NCI-H2029 (cell line): ENCODE measurements around the gene PTPN6.

Source experiments
- DNase-seq: peaks from one replicate; lab custom pipeline; 2025; lab: John Stamatoyannopoulos, UW

PTPN6 gene

GRCh38 chr12:6956021-6956727, 5.0 kb downstream of the PTPN6 start:
- no peak for DNase-seq

GRCh38 chr12:6957151-6957701, 6.1 kb downstream of the PTPN6 start:
- DNase-seq = no peak

GRCh38 chr12:6957741-6958608, 6.8 kb downstream of the PTPN6 start:
- no peak for DNase-seq

GRCh38 chr12:6958609-6959057, 7.5 kb downstream of the PTPN6 start:
- no peak for DNase-seq

GRCh38 chr12:6959058-6959804, 8.1 kb downstream of the PTPN6 start:
- no peak for DNase-seq

- no peak for DNase-seq
Measured at GRCh38 chr12:6959805-6960592, 8.8 kb downstream of the PTPN6 start.

GRCh38 chr12:6960593-6961277, 9.6 kb downstream of the PTPN6 start:
- no peak for DNase-seq

GRCh38 chr12:6961278-6961694, 10.1 kb downstream of the PTPN6 start:
- DNase-seq = peak; percentile 54

- peak; percentile 93 for DNase-seq
Measured at GRCh38 chr12:6961695-6962284, 10.6 kb downstream of the PTPN6 start.

- DNase-seq = peak; percentile 93
Measured at GRCh38 chr12:6962285-6963015, 11.3 kb downstream of the PTPN6 start.

GRCh38 chr12:6963016-6963731, 12.0 kb downstream of the PTPN6 start:
- peak; percentile 95 for DNase-seq

- DNase-seq = peak; percentile 68
Measured at GRCh38 chr12:6963791-6964413, 12.7 kb downstream of the PTPN6 start.

GRCh38 chr12:6964605-6965025, 13.5 kb downstream of the PTPN6 start:
- no peak for DNase-seq

- peak; percentile 80 for DNase-seq
Measured at GRCh38 chr12:6965026-6965661, 14.0 kb downstream of the PTPN6 start.

GRCh38 chr12:6965714-6966113, 14.6 kb downstream of the PTPN6 start:
- no peak for DNase-seq

GRCh38 chr12:6966351-6966750, 15.2 kb downstream of the PTPN6 start:
- no peak for DNase-seq

- DNase-seq = no peak
Measured at GRCh38 chr12:6967651-6968100, 16.5 kb downstream of the PTPN6 start.

- no peak for DNase-seq
Measured at GRCh38 chr12:6968426-6968825, 17.3 kb downstream of the PTPN6 start.
